Esophagus muscularis mucosa (tissue), 4 donors: Measurements from ENCODE around the gene TMEM170A. TPM values are rescaled to one million over a fixed set of nuclear protein-coding genes. Genes with fewer than 3 reads are reported as not detected.
"Not testable (repeated sequence)": the region's sequence is repeated elsewhere in the genome, so short reads cannot be mapped to it uniquely, and the experiment has no call there.

Experiments used
- DNase-seq: peaks from one replicate; pipeline ENCODE4 v3.0.0-alpha.2; 2017; ENCODE audit errors: extremely low spot score
- H3K27ac ChIP-seq, 4 donors: fragments of 200-600 bp; sonication (generic); replicated peaks in 1 of 4; 1 replicate in 3 of 4; 2 replicates in 1 of 4; pipeline ENCODE4 v1.5.1; 2016 to 2019; ENCODE audit warnings: mild to moderate bottlenecking in 1 of 4
- H3K27me3 ChIP-seq, 4 donors: fragments of 200-600 bp; sonication (generic); one replicate each; pipeline versions ENCODE4 v1.5.1 to v1.6.0; 2016 to 2019
- H3K36me3 ChIP-seq, 4 donors: fragments of 200-600 bp; sonication (generic); one replicate each; pipeline ENCODE4 v1.5.1; 2016 to 2019
- H3K4me1 ChIP-seq, 4 donors: fragments of 200-600 bp; sonication (generic); one replicate each; pipeline ENCODE4 v1.5.1; 2016 to 2019
- H3K4me3 ChIP-seq, 4 donors: fragments of 200-600 bp; sonication (generic); 1 replicate in 2 of 4; 2 replicates in 2 of 4; pipeline ENCODE4 v1.5.1; 2016 to 2019; ENCODE audit warnings: mild to moderate bottlenecking in 4 of 4, moderate library complexity in 1 of 4
- H3K9me3 ChIP-seq, 4 donors: fragments of 200-600 bp; sonication (generic); 1 replicate in 3 of 4; 2 replicates in 1 of 4; pipeline ENCODE4 v1.5.1; 2016 to 2019
- EP300 ChIP-seq: sonication (generic); formaldehyde crosslinking; IDR thresholded peaks from one replicate; pipeline ENCODE4 v1.6.1; 2017; ENCODE audit warnings: antibody characterized with exemption
- POLR2A ChIP-seq: fragments of 450-650 bp; IDR thresholded peaks from one replicate; pipeline ENCODE4 v1.6.1; 2017; ENCODE audit warnings: antibody characterized with exemption, moderate library complexity, mild to moderate bottlenecking, low read depth
- POLR2AphosphoS5 ChIP-seq, 2 donors: sonication (generic); formaldehyde crosslinking; IDR thresholded peaks; one replicate each; pipeline ENCODE4 v1.6.1; 2017; ENCODE audit warnings: antibody characterized with exemption in 2 of 2
- WGBS: methylation state at CpG from one replicate; pipeline ENCODE4 v1.1.5; 2018; 5-methylcytosine and 5-hydroxymethylcytosine counted together
- intact Hi-C: fragments of 100-400 bp; cut with DNase I; formaldehyde crosslinking; loops from one replicate; pipeline ENCODE4 v1.15.1; 2023
- total RNA-seq, 4 donors: library from RNA; depleted of rRNA; stranded (reverse); fragments of >200 nt; gene quantifications; one replicate each; pipeline versions ENCODE4 v1.1.0 to v1.2.1, GENCODE V29; 2016
- TF ChIP-seq, protein P1 (sequence below), 3 experiments: fragments of 200-600 bp in 2 of 3; fragments of 450-650 bp in 1 of 3; sonication (generic) in 2 of 3; IDR thresholded peaks; one replicate each; pipeline ENCODE4 v1.5.1; 2017 to 2019; ENCODE audit warnings: antibody characterized with exemption in 3 of 3, mild to moderate bottlenecking in 2 of 3, moderate library complexity in 1 of 3

Gene TMEM170A
- total RNA-seq, 4 donors from 2014 or later: 11.2 to 18.3 (median 14.9) TPM

DNA sequence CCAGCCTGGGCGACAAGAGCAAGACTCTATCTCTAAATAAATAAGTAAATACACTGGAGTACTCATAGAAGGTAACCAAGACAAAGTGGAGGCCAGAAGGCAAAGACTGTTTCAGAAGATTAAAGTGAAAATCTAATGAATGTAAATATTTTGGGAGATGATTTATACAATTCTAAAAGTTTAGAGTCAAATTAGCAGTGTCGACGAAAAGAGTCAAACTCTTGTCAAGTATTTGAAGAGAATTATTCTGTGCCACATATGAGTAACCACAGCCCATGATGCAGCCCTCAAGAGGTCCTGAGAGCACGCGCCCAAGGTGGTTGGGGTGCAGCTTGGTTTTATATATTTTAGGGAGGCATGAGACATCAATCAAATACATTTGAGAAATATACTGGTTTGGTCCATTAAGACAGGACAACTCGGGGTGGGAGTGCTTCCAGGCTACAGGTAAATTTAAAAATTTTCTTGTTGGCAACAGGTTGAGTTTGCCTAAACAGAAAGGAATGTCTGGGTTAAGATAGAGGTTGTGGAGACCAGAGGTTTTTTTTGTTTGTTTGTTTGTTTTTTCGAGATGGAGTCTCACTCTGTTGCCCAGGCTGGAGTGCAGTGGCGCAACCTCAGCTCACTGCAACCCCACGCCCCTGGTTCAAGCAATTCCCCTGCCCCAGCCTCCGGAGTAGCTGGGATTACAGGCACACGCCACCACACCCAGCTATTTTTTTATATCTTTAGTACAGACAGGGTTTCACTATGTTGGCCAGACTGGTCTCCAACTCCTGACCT, 34.7 kb downstream of the TMEM170A start:
- no peak for DNase-seq
- H3K4me3 ChIP-seq: no peak overlapping the region
- H3K27ac ChIP-seq: no peak overlapping the region
- WGBS: 78% methylated on average over 11 of the region's 11 CpGs
- no peaks in the 10 kb centered on the region for H3K27me3 ChIP-seq
- intact Hi-C loops: no loop called here
- H3K4me1 ChIP-seq: peaks cover 15 to 36% (median 26%) of the 10 kb centered on the region in 4 donors
- no peaks in the 10 kb centered on the region for H3K36me3 ChIP-seq
- no peak for TF ChIP-seq POLR2AphosphoS5 (IDR thresholded peaks at IDR 0.05)
- TF ChIP-seq EP300: no peak
- TF ChIP-seq, protein P1, sequence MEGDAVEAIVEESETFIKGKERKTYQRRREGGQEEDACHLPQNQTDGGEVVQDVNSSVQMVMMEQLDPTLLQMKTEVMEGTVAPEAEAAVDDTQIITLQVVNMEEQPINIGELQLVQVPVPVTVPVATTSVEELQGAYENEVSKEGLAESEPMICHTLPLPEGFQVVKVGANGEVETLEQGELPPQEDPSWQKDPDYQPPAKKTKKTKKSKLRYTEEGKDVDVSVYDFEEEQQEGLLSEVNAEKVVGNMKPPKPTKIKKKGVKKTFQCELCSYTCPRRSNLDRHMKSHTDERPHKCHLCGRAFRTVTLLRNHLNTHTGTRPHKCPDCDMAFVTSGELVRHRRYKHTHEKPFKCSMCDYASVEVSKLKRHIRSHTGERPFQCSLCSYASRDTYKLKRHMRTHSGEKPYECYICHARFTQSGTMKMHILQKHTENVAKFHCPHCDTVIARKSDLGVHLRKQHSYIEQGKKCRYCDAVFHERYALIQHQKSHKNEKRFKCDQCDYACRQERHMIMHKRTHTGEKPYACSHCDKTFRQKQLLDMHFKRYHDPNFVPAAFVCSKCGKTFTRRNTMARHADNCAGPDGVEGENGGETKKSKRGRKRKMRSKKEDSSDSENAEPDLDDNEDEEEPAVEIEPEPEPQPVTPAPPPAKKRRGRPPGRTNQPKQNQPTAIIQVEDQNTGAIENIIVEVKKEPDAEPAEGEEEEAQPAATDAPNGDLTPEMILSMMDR (IDR thresholded peaks at IDR 0.05): no peak
- TF ChIP-seq POLR2A: no peak
- H3K9me3 ChIP-seq: no peaks in the 10 kb centered on the region

DNA sequence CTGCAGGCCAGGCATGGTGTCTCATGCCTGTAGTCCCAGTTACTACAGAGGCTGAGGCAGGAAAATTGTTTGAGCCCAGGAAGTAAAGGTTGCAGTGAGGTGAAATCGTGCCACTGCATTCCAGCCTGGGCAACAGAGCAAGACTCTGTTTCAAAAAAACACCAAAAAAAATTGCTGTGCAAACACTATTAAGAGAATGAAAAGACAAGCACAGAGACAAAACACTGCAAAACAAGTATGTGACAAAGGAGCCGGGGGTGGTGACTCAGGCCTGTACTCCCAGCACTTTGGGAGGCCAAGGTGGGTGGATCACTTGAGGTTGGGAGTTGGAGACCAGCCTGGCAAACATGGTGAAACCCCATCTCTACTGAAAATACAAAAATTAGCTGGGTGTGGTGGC, 38.0 kb downstream of the TMEM170A start:
- intact Hi-C loops, H3K36me3 ChIP-seq, H3K27ac ChIP-seq, H3K9me3 ChIP-seq, H3K4me3 ChIP-seq, DNase-seq, H3K27me3 ChIP-seq: not testable (repeated sequence)
- H3K4me1 ChIP-seq: peaks cover 2 to 29% (median 11%) of the 10 kb centered on the region in 4 donors
- WGBS: 84% methylated on average over 2 of the region's 2 CpGs

DNA sequence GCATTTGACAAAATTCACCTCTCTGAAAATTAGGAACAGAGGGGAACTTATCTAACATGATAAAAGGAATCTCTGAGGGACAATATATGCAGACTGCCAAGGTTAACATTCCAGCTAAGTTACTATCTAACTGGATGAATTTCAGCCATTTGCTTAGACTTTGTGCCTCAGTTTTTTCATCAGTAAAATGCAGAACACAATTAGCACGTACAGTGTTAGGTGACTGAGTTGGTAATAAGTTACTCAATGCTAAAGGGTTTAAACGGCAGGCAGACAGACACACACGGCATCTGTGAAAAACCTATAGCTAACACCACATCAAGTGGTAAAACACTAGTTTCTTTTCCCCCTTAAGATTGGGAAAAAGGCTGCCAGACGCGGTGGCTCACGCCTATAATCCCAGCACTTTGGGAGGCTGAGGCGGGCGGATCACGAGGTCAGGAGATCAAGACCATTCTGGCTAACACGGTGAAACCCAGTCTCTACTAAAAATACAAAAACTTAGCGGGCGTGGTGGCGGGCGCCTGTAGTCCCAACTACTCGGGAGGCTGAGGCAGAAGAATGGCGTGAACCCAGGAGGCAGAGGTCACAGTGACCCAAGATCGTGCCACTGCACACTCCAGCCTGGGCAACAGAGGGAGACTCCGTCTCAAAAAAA, 40.3 kb downstream of the TMEM170A start:
- intact Hi-C loops: not testable (repeated sequence)

DNA sequence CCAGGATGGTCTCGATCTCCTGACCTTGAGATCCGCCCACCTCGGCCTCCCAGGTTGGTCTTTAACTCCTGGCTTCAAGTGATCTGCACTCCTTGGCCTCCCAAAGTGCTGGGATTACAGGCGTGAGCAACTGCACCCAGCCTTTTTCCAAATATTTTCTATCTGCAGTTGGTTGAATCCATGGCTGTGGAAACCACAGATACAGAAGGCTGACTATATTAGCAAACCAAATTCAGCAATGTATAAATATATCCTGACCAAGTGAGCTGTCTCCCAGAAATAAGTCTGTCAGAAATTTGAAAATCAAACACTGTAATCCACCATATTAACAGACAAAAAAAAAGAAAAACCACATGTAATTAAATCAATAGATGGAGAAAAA, 40.8 kb downstream of the TMEM170A start:
- Histone ChIP-seq H3K4me1 (peaks cover 11 to 33% (median 18%) of the 10 kb centered on the region in 4 donors), H3K4me3 (no peak overlapping the region), H3K27me3 (no peaks in the 10 kb centered on the region), H3K27ac (no peak overlapping the region), H3K36me3 (no peaks in the 10 kb centered on the region), H3K9me3 (no peaks in the 10 kb centered on the region)
- DNase-seq: no peak
- TF ChIP-seq, protein P1 (IDR thresholded peaks at IDR 0.05): no peak
- TF ChIP-seq EP300 (no peak), POLR2A (no peak), POLR2AphosphoS5 (IDR thresholded peaks at IDR 0.05) (no peak)
- intact Hi-C loops: no loop called here
- WGBS: 75% methylated on average over 4 of the region's 4 CpGs

More for the DNA sequence above, 40.3 kb downstream of the TMEM170A start:
- not testable (repeated sequence) for H3K4me3 ChIP-seq, H3K27me3 ChIP-seq, H3K36me3 ChIP-seq, H3K27ac ChIP-seq, DNase-seq, H3K9me3 ChIP-seq
- H3K4me1 ChIP-seq: peaks cover 11 to 33% (median 18%) of the 10 kb centered on the region in 4 donors
- 82% methylated on average over 18 of the region's 18 CpGs for WGBS

DNA sequence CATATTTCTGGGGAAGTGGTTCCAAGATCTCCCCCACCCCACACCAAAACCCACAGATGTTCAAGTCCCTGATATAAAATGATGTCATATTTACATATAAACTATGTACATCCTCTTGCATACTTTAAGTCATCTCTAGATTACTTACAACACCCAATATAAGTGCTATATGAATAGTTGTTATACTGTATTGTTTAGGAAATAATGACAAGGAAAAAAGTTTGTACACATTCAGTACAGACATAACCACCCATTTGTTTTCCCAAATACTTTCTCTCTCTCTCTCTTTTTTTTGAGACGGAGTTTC, 42.7 kb downstream of the TMEM170A start:
- TF ChIP-seq POLR2A: no peak
- no peak for TF ChIP-seq EP300
- no peak for TF ChIP-seq POLR2AphosphoS5 (IDR thresholded peaks at IDR 0.05)
- TF ChIP-seq, protein P1 (IDR thresholded peaks at IDR 0.05): no peak
- H3K4me1 ChIP-seq: peaks cover 11 to 33% (median 21%) of the 10 kb centered on the region in 4 donors
- no peak overlapping the region for H3K4me3 ChIP-seq
- no peaks in the 10 kb centered on the region for H3K9me3 ChIP-seq
- no peaks in the 10 kb centered on the region for H3K36me3 ChIP-seq
- WGBS: 84% methylated on average over 1 of the region's 1 CpG
- DNase-seq: no peak
- H3K27me3 ChIP-seq: no peaks in the 10 kb centered on the region
- no peak overlapping the region for H3K27ac ChIP-seq
- intact Hi-C loops: no loop called here
